SU-DHL-6 (cell line): Measurements from ENCODE around the gene MMP17.

Source experiments
- H2AFZ ChIP-seq: fragments of 200-600 bp; sonication (generic); 2 replicates; pipeline ENCODE4 v1.6.1; 2014; ENCODE audit warnings: low read depth, mild to moderate bottlenecking, moderate library complexity, mixed read lengths, antibody characterized with exemption, low read length; ENCODE audit not compliant: severe bottlenecking
- H3F3A ChIP-seq: fragments of 200-600 bp; shearing (Covaris generic); 2 replicates; pipeline ENCODE4 v1.6.0; 2016; ENCODE audit warnings: antibody characterized with exemption, mild to moderate bottlenecking; ENCODE audit not compliant: insufficient read depth
- H3K27ac ChIP-seq: fragments of 200-600 bp; sonication (generic); 2 replicates; pipeline ENCODE4 v1.5.1; 2016; ENCODE audit warnings: low read depth, mild to moderate bottlenecking, low read length, moderate library complexity, mixed read lengths
- H3K27me3 ChIP-seq: fragments of 200-600 bp; sonication (generic), shearing (Covaris generic); 2 replicates; pipeline ENCODE4 v1.6.0; 2014; ENCODE audit warnings: mild to moderate bottlenecking, low read length
- H3K36me3 ChIP-seq: fragments of 200-600 bp; sonication (generic); 2 replicates; pipeline ENCODE4 v1.6.1; 2014; ENCODE audit warnings: mild to moderate bottlenecking, low read length, mixed read lengths
- H3K4me2 ChIP-seq: fragments of 300-600, 200-600 bp; shearing (Covaris generic), sonication (generic); 2 replicates; pipeline ENCODE4 v1.6.0; 2014; ENCODE audit warnings: low read length, low read depth, mild to moderate bottlenecking; ENCODE audit not compliant: poor library complexity, severe bottlenecking
- H3K4me3 ChIP-seq: fragments of 200-600 bp; sonication (generic); 2 replicates; pipeline ENCODE4 v1.5.1; 2014; ENCODE audit warnings: antibody characterized with exemption, low read length, mild to moderate bottlenecking, mixed read lengths; ENCODE audit not compliant: insufficient read depth, poor library complexity, severe bottlenecking
- H3K79me2 ChIP-seq: fragments of 200-600 bp; sonication (generic); 2 replicates; pipeline ENCODE4 v1.6.1; 2014; ENCODE audit warnings: mild to moderate bottlenecking, low read length, moderate library complexity; ENCODE audit not compliant: insufficient read depth
- H3K9ac ChIP-seq: fragments of 200-600 bp; sonication (generic); 2 replicates; pipeline ENCODE4 v1.7.0; 2014; ENCODE audit warnings: mild to moderate bottlenecking, low read length
- H3K9me2 ChIP-seq: fragments of 200-600 bp; sonication (generic); replicated peaks from 2 replicates; pipeline ENCODE4 v1.6.1; 2014; ENCODE audit warnings: low read length; ENCODE audit not compliant: insufficient read depth
- H3K9me3 ChIP-seq: fragments of 200-600 bp; sonication (generic); 2 replicates; pipeline ENCODE4 v1.6.1; 2014; ENCODE audit warnings: low read length, mixed read lengths; ENCODE audit not compliant: insufficient read depth
- H4K20me1 ChIP-seq: fragments of 200-600 bp; sonication (generic); 2 replicates; pipeline ENCODE4 v1.6.1; 2014; ENCODE audit warnings: low read depth, mild to moderate bottlenecking, antibody characterized with exemption, low read length, moderate library complexity, mixed read lengths
- CTCF ChIP-seq: fragments of 200-600 bp; sonication (generic); IDR thresholded peaks from one replicate; pipeline ENCODE4 v1.5.1; 2017; ENCODE audit warnings: antibody characterized with exemption, mild to moderate bottlenecking, low read length, moderate library complexity; ENCODE audit not compliant: insufficient read depth, poor library complexity, severe bottlenecking
- EZH2phosphoT487 ChIP-seq: fragments of 200-600 bp; sonication (generic), shearing (Covaris generic); conservative IDR thresholded peaks from 2 replicates; pipeline ENCODE4 v1.6.1; 2018; ENCODE audit warnings: mild to moderate bottlenecking, antibody characterized with exemption, low read length, moderate library complexity, mixed read lengths

MMP17 gene

DNA sequence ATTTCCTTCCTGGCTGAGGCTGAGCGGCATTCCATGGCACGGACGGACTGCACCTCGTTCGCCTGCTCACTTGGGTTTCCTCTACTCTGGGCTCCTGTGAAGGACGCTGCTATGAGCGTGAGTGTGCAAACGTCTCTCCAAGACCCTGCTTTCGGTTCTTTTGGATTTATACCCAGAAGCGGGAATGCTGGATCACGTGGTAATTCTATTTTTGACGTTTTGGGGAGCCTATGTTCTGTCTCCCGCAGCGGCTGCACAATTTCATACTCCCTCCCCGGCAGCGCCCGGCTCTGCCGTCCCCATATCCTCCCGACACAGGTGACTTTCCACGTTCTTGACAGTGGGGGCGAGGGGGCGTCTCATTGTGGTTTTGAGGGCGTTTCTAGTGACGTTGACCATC is 20.6 kb downstream of the MMP17 start:
- no peak overlapping the region for H3K27ac ChIP-seq
- no peak overlapping the region for H3K9ac ChIP-seq
- H3K9me2 ChIP-seq: no peaks in the 10 kb centered on the region
- H2AFZ ChIP-seq: no peak overlapping the region
- H3K4me2 ChIP-seq: no peak overlapping the region
- no peak overlapping the region for H3K4me3 ChIP-seq
- no peaks in the 10 kb centered on the region for H3K36me3 ChIP-seq
- TF ChIP-seq CTCF: no peak
- no peaks in the 10 kb centered on the region for H3K9me3 ChIP-seq
- H3K27me3 ChIP-seq: no peaks in the 10 kb centered on the region
- H3K79me2 ChIP-seq: no peaks in the 10 kb centered on the region
- no peaks in the 10 kb centered on the region for H4K20me1 ChIP-seq
- H3F3A ChIP-seq: no peaks in the 10 kb centered on the region

DNA sequence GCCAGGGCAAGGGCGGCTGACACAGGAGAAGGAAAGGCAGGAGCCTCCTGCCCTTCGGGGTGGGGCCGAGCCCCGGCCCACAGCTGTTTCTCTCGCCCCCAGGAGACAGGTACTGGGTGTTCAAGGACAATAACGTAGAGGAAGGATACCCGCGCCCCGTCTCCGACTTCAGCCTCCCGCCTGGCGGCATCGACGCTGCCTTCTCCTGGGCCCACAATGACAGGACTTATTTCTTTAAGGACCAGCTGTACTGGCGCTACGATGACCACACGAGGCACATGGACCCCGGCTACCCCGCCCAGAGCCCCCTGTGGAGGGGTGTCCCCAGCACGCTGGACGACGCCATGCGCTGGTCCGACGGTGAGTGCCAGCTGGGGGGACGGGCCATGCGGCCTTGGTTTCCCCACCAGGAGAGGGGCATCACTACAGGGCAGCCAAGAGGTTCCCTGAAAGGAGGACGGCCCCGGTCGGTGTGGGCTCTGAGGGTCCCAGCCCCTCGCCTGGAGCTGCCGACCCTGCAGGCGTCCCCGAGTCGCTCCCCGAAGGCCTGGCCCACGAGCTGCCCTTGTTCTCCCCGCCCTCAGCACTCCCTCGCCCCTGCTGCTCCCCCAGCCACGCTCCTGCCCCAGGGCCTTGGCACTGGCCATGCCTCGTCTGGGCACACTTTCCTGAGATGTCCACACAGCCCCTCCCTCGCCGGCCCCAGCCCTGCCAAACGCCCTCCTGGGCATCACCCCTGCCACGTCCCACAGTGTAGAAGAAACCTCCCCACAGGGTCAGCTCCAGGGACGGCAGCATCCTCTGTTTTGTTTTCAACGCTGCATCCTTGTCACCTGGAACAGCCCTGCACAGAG is 21.7 kb downstream of the MMP17 start:
- H2AFZ ChIP-seq: no peak overlapping the region
- no peaks in the 10 kb centered on the region for H3K79me2 ChIP-seq
- H4K20me1 ChIP-seq: no peaks in the 10 kb centered on the region
- no peaks in the 10 kb centered on the region for H3K9me2 ChIP-seq
- no peaks in the 10 kb centered on the region for H3K27me3 ChIP-seq
- H3K9me3 ChIP-seq: no peaks in the 10 kb centered on the region
- H3K27ac ChIP-seq: no peak overlapping the region
- no peak overlapping the region for H3K9ac ChIP-seq
- no peaks in the 10 kb centered on the region for H3F3A ChIP-seq
- no peak overlapping the region for H3K4me3 ChIP-seq
- TF ChIP-seq EZH2phosphoT487: no peak
- no peak for TF ChIP-seq CTCF
- no peaks in the 10 kb centered on the region for H3K36me3 ChIP-seq
- H3K4me2 ChIP-seq: no peak overlapping the region

GRCh38 chr12:131850856-131851559 is 22.8 kb downstream of the MMP17 start:
- H3K27me3 ChIP-seq: no peaks in the 10 kb centered on the region
- H3K4me3 ChIP-seq: no peak overlapping the region
- TF ChIP-seq EZH2phosphoT487 (no peak), CTCF (no peak)
- no peak overlapping the region for H2AFZ ChIP-seq
- H3K79me2 ChIP-seq: no peaks in the 10 kb centered on the region
- H3K27ac ChIP-seq: no peak overlapping the region
- no peaks in the 10 kb centered on the region for H3K36me3 ChIP-seq
- H4K20me1 ChIP-seq: no peaks in the 10 kb centered on the region
- no peak overlapping the region for H3K4me2 ChIP-seq
- H3K9me2 ChIP-seq: no peaks in the 10 kb centered on the region
- no peaks in the 10 kb centered on the region for H3K9me3 ChIP-seq
- no peak overlapping the region for H3K9ac ChIP-seq
- H3F3A ChIP-seq: no peaks in the 10 kb centered on the region
